Sigmoid colon (tissue), 7 donors: ENCODE data around the gene IFIT1B. TPM values are rescaled to one million over a fixed set of nuclear protein-coding genes. Genes with fewer than 3 reads are reported as not detected.

Experiments used
- DNase-seq: peaks from one replicate; pipeline ENCODE4 v3.0.0-alpha.2; 2019
- H3K27ac ChIP-seq, 4 donors: fragments of 200-600 bp; sonication (generic); one replicate each; pipeline ENCODE4 v1.5.1; 2016 to 2019; ENCODE audit warnings: mild to moderate bottlenecking in 1 of 4
- H3K27me3 ChIP-seq, 3 donors: fragments of 200-600 bp; sonication (generic); one replicate each; pipeline ENCODE4 v1.5.1; 2019; ENCODE audit warnings: mild to moderate bottlenecking in 1 of 3
- H3K36me3 ChIP-seq, 4 donors: fragments of 200-600 bp; sonication (generic); one replicate each; pipeline ENCODE4 v1.5.1; 2016 to 2019
- H3K4me1 ChIP-seq, 4 donors: fragments of 200-600 bp; sonication (generic); one replicate each; pipeline ENCODE4 v1.5.1; 2017 to 2019
- H3K4me3 ChIP-seq, 4 donors: fragments of 200-600 bp; sonication (generic); one replicate each; pipeline ENCODE4 v1.5.1; 2017 to 2019; ENCODE audit warnings: mild to moderate bottlenecking in 2 of 4, moderate library complexity in 1 of 4
- H3K9me3 ChIP-seq, 4 donors: fragments of 200-600 bp in 3 of 4; sonication (generic) in 3 of 4; one replicate each; pipeline versions ENCODE4 v1.5.1 to v1.6.1; 2013 to 2019
- EP300 ChIP-seq, 4 donors: sonication (generic); formaldehyde crosslinking; IDR thresholded peaks; one replicate each; pipeline ENCODE4 v1.6.1; 2017; ENCODE audit warnings: antibody characterized with exemption in 4 of 4
- POLR2A ChIP-seq, 2 donors: fragments of 450-650 bp; IDR thresholded peaks; one replicate each; pipeline ENCODE4 v1.6.1; 2016; ENCODE audit warnings: antibody characterized with exemption in 2 of 2, mild to moderate bottlenecking in 2 of 2, moderate library complexity in 2 of 2
- POLR2AphosphoS5 ChIP-seq, 4 donors: sonication (generic); formaldehyde crosslinking; IDR thresholded peaks; one replicate each; pipeline ENCODE4 v1.6.1; 2017; ENCODE audit warnings: antibody characterized with exemption in 4 of 4
- WGBS, 2 donors: extraction: QIAGEN DNeasy Blood & Tissue Kit; methylation state at CpG; one replicate each; pipeline ENCODE4 v1.1.7; 2013; 5-methylcytosine and 5-hydroxymethylcytosine counted together
- intact Hi-C: fragments of 100-400 bp; cut with DNase I; formaldehyde crosslinking; loops from one replicate; pipeline ENCODE4 v1.15.1; 2023
- polyA plus RNA-seq, 3 donors: library from polyadenylated mRNA; stranded (reverse); fragments of 200-250 nt; gene quantifications; one replicate each; pipeline ENCODE4 v1.2.3, GENCODE V29; 2013
- total RNA-seq, 4 donors: library from RNA; depleted of rRNA; stranded (reverse); fragments of >200 nt; gene quantifications; one replicate each; pipeline ENCODE4 v1.1.0, GENCODE V29; 2016
- TF ChIP-seq, protein P1 (sequence below), 4 experiments: fragments of 450-650 bp in 3 of 4; fragments of 200-600 bp in 1 of 4; IDR thresholded peaks; one replicate each; pipeline ENCODE4 v1.5.1; 2016 to 2019; ENCODE audit warnings: antibody characterized with exemption in 4 of 4, mild to moderate bottlenecking in 3 of 4, moderate library complexity in 2 of 4
- donor health status: healthy with polysubstance abuse.
- donor health status: Bipolar disorder and iron deficiency.
- donor health status: healthy.

IFIT1B gene
- total and polyA plus RNA-seq, 7 donors = not detected

DNA sequence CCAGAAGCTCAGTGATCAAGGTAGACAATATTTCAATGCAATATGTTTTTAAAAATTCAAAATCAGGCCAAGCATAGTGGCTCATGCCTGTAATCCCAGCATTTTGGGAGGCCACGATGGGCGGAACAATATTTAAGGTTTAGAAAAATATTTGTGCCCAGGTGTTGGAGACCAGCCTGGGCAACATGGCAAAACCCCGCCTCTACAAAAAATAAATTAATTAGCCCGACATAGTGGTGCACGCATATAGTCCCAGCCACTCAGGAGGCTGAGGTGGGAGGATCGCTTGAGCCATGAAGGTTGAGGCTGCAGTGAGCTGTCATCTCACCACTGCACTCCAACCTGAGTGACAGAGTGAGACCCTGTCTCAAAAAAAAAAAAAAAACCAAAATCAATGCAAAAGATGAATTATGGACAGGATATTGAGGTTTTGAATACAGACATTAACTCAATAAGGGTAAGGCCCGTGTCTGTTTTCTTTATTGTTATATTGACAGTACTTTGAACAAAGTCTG, 35.6 kb downstream of the IFIT1B start:
- Histone ChIP-seq H3K4me3 (peak overlapping the region in 3 of 4 donors; percentile 73 to 82 (median 79)), H3K36me3 (peaks cover 0 to 5% (median 0%) of the 10 kb centered on the region in 4 donors), H3K27me3 (no peaks in the 10 kb centered on the region), H3K9me3 (no peaks in the 10 kb centered on the region), H3K27ac (peak overlapping the region; percentile 87 to 96 (median 94)), H3K4me1 (peaks cover 0 to 33% (median 29%) of the 10 kb centered on the region in 4 donors)
- no peak for DNase-seq
- WGBS, 2 donors = 77 to 81% methylated on average over 7 of the region's 7 CpGs
- no peak for TF ChIP-seq POLR2A (IDR thresholded peaks at IDR 0.05)
- TF ChIP-seq, protein P1, sequence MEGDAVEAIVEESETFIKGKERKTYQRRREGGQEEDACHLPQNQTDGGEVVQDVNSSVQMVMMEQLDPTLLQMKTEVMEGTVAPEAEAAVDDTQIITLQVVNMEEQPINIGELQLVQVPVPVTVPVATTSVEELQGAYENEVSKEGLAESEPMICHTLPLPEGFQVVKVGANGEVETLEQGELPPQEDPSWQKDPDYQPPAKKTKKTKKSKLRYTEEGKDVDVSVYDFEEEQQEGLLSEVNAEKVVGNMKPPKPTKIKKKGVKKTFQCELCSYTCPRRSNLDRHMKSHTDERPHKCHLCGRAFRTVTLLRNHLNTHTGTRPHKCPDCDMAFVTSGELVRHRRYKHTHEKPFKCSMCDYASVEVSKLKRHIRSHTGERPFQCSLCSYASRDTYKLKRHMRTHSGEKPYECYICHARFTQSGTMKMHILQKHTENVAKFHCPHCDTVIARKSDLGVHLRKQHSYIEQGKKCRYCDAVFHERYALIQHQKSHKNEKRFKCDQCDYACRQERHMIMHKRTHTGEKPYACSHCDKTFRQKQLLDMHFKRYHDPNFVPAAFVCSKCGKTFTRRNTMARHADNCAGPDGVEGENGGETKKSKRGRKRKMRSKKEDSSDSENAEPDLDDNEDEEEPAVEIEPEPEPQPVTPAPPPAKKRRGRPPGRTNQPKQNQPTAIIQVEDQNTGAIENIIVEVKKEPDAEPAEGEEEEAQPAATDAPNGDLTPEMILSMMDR (IDR thresholded peaks at IDR 0.05) = no peak
- intact Hi-C loops = loop anchor here (5.0 kb wide), 1 partner anchor 156 kb away; no protein-coding TSS in a partner anchor

DNA sequence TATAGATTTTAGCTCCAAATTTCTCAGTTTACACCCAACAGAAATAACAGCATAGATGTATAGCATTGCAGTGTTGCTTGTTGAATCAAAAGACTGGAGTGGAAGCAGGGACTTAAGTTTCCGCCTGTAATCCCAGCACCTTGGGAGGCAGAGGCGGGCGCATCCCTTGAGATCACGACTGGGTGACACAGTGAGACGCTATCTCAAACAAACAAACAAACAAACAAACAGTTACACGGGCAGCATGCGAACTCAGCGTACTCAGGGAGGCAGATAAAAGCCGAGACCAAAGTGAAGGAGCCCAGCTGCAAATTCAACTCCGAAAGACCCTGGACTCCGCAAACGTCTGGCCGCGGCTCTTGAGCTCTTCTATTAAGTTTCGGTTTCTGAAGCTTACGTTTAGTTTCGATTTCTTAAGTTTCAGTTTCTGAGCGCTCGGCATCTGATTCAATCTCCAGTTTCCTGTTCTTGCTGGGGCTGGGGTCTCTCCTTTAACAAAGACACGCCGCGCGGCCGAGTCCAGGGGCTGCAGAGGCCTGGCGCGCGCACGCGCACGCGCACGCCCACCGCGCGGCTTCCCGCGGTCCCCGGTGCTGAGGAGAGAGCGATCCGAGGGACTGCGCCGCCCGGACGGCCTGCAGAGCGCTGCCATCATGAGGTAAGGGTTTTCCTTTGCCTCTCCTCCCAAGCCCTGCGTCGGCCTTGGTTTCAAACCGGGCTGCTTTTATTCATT, 36.5 kb downstream of the IFIT1B start, which contains the start of gene IFIT5:
IFIT5 (plus strand) TSS at position 423 of the 733 bp plus-strand sequence; CDS start at position 654, 231 bp downstream.
- Histone ChIP-seq H3K9me3 (no peaks in the 10 kb centered on the region), H3K36me3 (peaks cover 0 to 5% (median 0%) of the 10 kb centered on the region in 4 donors), H3K27ac (peak within 1 kb of the TSS; percentile 87 to 96 (median 94)), H3K4me3 (peak within 1 kb of the TSS; percentile 73 to 89 (median 80)), H3K4me1 (peaks cover 0 to 41% (median 30%) of the 10 kb centered on the region in 4 donors), H3K27me3 (no peaks in the 10 kb centered on the region)
- TF ChIP-seq EP300 (IDR thresholded peaks at IDR 0.05) (no peak), POLR2AphosphoS5 (IDR thresholded peaks at IDR 0.05) (peak; percentile 64 to 80 (median 73)), POLR2A (IDR thresholded peaks at IDR 0.05) (peak; percentile 12 to 29)
- peak; percentile 88 for DNase-seq
- 0% methylated on average over 48 of the region's 48 CpGs for WGBS, 2 donors
- intact Hi-C loops = loop anchor here (2.0 to 5.0 kb wide), 2 partner anchors 22 to 157 kb away; partner anchors contain the start of gene IFIT1

DNA sequence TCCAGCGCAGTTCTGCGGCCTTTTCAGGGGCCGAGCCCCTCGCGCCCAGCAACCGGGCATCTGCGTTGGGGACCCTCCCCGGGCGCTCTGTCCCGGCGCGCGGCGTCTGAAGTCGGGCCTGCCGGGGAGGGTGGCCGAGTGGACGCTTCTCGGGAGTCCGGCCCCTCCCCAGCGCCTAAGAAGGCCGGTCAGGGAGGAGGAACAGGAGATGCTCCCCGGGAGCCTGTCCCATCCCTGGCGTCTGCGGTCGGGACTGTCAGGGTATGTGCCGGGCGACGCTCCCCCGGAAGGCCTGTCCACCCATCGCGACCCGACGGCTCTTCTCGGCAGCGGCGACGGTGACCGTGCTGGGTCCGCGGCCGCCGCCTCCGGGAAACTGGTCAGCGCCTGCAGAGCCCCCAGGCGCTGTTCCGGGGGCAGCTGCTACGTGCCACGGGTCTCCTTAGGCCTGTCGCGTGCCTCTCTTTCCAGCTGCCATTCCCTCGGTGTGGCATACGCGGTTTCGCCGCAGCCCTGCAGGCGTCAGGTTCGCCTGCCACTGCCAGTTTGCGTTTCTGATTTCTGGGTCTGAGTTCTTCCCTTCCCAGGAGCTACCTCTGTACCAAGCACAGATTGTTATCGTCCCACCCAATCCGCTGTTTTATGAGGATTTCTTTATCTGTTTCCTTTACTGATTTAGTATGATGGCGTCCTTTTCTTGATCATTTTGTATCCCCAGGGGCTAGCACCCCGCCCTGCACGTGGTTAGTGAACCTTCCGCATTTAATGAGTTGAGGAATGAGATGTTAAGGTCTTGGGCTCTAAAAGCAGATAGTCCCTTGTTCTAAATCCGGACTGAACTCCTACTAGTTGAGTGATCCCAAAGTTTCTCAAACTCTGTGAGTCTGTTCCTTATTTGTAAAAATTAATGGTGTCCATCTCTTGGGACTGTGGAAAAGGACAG, 37.3 kb downstream of the IFIT1B start:
- Histone ChIP-seq H3K36me3 (peaks cover 0 to 5% (median 0%) of the 10 kb centered on the region in 4 donors), H3K27me3 (no peaks in the 10 kb centered on the region), H3K9me3 (no peaks in the 10 kb centered on the region), H3K4me1 (peaks cover 0 to 45% (median 30%) of the 10 kb centered on the region in 4 donors), H3K4me3 (peak overlapping the region; percentile 73 to 89 (median 80)), H3K27ac (peak overlapping the region; percentile 87 to 96 (median 94))
- WGBS, 2 donors = 1% methylated on average over 66 of the region's 66 CpGs
- DNase-seq = peak; percentile 76
- TF ChIP-seq POLR2AphosphoS5 (IDR thresholded peaks at IDR 0.05) = no peak
- TF ChIP-seq, protein P1 (IDR thresholded peaks at IDR 0.05) = peak in 1 of 4 experiments; percentile 8
- intact Hi-C loops = loop anchor here (2.0 to 5.0 kb wide), 2 partner anchors 22 to 158 kb away; partner anchors contain the start of gene IFIT1

DNA sequence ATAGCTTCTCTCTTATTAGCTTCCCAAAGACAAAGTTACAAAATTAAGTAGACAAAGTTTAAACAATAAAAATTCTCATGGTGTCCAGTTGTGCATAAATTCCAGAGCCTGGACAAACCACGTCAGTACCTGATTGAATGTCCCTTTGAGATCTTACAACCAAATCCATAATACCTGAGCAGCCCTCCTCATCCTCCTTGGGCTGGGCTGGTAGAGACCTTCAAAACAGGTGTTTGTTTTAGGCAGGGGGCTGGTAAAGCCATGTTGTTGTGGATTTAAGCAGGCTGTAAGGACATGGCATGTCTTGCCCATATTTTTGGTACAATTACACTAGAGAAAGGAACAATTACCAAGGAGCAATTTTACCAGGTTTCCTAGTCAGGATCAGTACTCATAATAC, 38.6 kb downstream of the IFIT1B start:
- no peak for DNase-seq
- Histone ChIP-seq H3K27me3 (no peaks in the 10 kb centered on the region), H3K4me1 (peaks cover 0 to 45% (median 30%) of the 10 kb centered on the region in 4 donors), H3K27ac (peak overlapping the region in 1 of 4 donors; percentile 6), H3K9me3 (no peaks in the 10 kb centered on the region), H3K4me3 (no peak overlapping the region), H3K36me3 (peaks cover 0 to 9% (median 3%) of the 10 kb centered on the region in 4 donors)
- TF ChIP-seq POLR2AphosphoS5 (IDR thresholded peaks at IDR 0.05) (no peak), POLR2A (IDR thresholded peaks at IDR 0.05) (no peak), EP300 (IDR thresholded peaks at IDR 0.05) (no peak)
- TF ChIP-seq, protein P1 (IDR thresholded peaks at IDR 0.05) = no peak
- intact Hi-C loops = no loop called here
- WGBS, 2 donors = 94 to 98% methylated on average over 1 of the region's 1 CpG
